WTC11 (cell line): ENCODE measurements around the gene FHAD1. TPM values are rescaled to one million over a fixed set of nuclear protein-coding genes. Genes with fewer than 3 reads are reported as not detected.
"Not testable (repeated sequence)": the region's sequence is repeated elsewhere in the genome, so short reads cannot be mapped to it uniquely, and the experiment has no call there.

Experiments
- ATAC-seq: fragments of 200-7000 bp; cut with Tn5 transposase; 2 replicates; pipeline ENCODE4 v1.10.0; 2021; ENCODE audit warnings: mild to moderate bottlenecking, moderate library complexity
- CTCF ChIA-PET: fragments of 300-600 bp; sonication (Branson Sonifier 250); formaldehyde crosslinking; loops from one replicate; lab custom pipeline; 2021; ENCODE audit warnings: antibody characterized with exemption; lab: Charles Lee
- POLR2A ChIA-PET: fragments of 350-600 bp; sonication (Branson Sonifier 250); formaldehyde crosslinking; loops from one replicate; lab custom pipeline; 2021; ENCODE audit warnings: antibody characterized with exemption; lab: Charles Lee
- DNase-seq: peaks from one replicate; pipeline ENCODE4 v3.0.0; 2021; ENCODE audit warnings: low spot score
- H3K27ac Mint-ChIP-seq: 2 replicates; pipeline ENCODE4 v1.8.0; 2021; ENCODE audit warnings: mixed read lengths
- H3K27me3 Mint-ChIP-seq: 2 replicates; pipeline ENCODE4 v1.8.0; 2021; ENCODE audit warnings: low read depth, mild to moderate bottlenecking, moderate library complexity, mixed read lengths
- H3K36me3 Mint-ChIP-seq: 2 replicates; pipeline ENCODE4 v1.8.0; 2021; ENCODE audit warnings: mixed read lengths
- H3K4me1 Mint-ChIP-seq: 2 replicates; pipeline ENCODE4 v1.8.0; 2022; ENCODE audit warnings: mixed read lengths
- H3K4me3 Mint-ChIP-seq: 2 replicates; pipeline ENCODE4 v1.8.0; 2021; ENCODE audit warnings: mild to moderate bottlenecking, moderate library complexity, mixed read lengths
- H3K9me3 Mint-ChIP-seq: 2 replicates; pipeline ENCODE4 v1.8.0; 2021; ENCODE audit warnings: mixed read lengths
- ATF1 ChIP-seq: sonication (generic); formaldehyde crosslinking; IDR thresholded peaks from 2 replicates; pipeline ENCODE4 v1.8.1; 2023; ENCODE audit warnings: mild to moderate bottlenecking, moderate library complexity, missing genetic modification reagents
- CTCF ChIP-seq: fragments of 200-600 bp; IDR thresholded peaks from 2 replicates; pipeline ENCODE4 v1.8.0; 2022; ENCODE audit warnings: antibody characterized with exemption
- E2F1 ChIP-seq: sonication (generic); formaldehyde crosslinking; IDR thresholded peaks from 2 replicates; pipeline ENCODE4 v1.8.0; 2022; ENCODE audit warnings: mild to moderate bottlenecking, missing genetic modification reagents
- ETV6 ChIP-seq: sonication (generic); formaldehyde crosslinking; IDR thresholded peaks from 2 replicates; pipeline ENCODE4 v1.8.1; 2022; ENCODE audit warnings: mild to moderate bottlenecking, missing genetic modification reagents
- GABPB1 ChIP-seq: sonication (generic); formaldehyde crosslinking; IDR thresholded peaks from 2 replicates; pipeline ENCODE4 v1.8.1; 2023; ENCODE audit warnings: mild to moderate bottlenecking, missing genetic modification reagents
- JUN ChIP-seq: sonication (generic); formaldehyde crosslinking; IDR thresholded peaks from 2 replicates; pipeline ENCODE4 v1.8.0; 2023; ENCODE audit warnings: mild to moderate bottlenecking, missing genetic modification reagents
- MYBL2 ChIP-seq: sonication (generic); formaldehyde crosslinking; IDR thresholded peaks from 2 replicates; pipeline ENCODE4 v1.8.1; 2023; ENCODE audit warnings: mild to moderate bottlenecking, moderate library complexity, missing genetic modification reagents
- NFE2L1 ChIP-seq: sonication (generic); formaldehyde crosslinking; IDR thresholded peaks from 2 replicates; pipeline ENCODE4 v1.8.1; 2023; ENCODE audit warnings: missing genetic modification reagents
- NR2C2 ChIP-seq: sonication (generic); formaldehyde crosslinking; IDR thresholded peaks from 2 replicates; pipeline ENCODE4 v1.8.0; 2022; ENCODE audit warnings: mild to moderate bottlenecking, missing genetic modification reagents
- TEAD4 ChIP-seq: sonication (generic); formaldehyde crosslinking; IDR thresholded peaks from 2 replicates; pipeline ENCODE4 v1.8.0; 2022; ENCODE audit warnings: mild to moderate bottlenecking, missing genetic modification reagents
- USF1 ChIP-seq: sonication (generic); formaldehyde crosslinking; IDR thresholded peaks from 2 replicates; pipeline ENCODE4 v1.8.0; 2022; ENCODE audit warnings: mild to moderate bottlenecking, missing genetic modification reagents
- ZBTB43 ChIP-seq: sonication (generic); formaldehyde crosslinking; IDR thresholded peaks from 2 replicates; pipeline ENCODE4 v1.8.1; 2023; ENCODE audit warnings: mild to moderate bottlenecking, missing genetic modification reagents
- ZNF138 ChIP-seq: sonication (generic); formaldehyde crosslinking; conservative IDR thresholded peaks from 2 replicates; pipeline ENCODE4 v1.8.1; 2022; ENCODE audit warnings: mild to moderate bottlenecking, moderate library complexity, missing genetic modification reagents
- ZNF232 ChIP-seq: sonication (generic); formaldehyde crosslinking; IDR thresholded peaks from 2 replicates; pipeline ENCODE4 v1.8.0; 2022; ENCODE audit warnings: mild to moderate bottlenecking, missing genetic modification reagents
- ZNF281 ChIP-seq: sonication (generic); formaldehyde crosslinking; IDR thresholded peaks from 2 replicates; pipeline ENCODE4 v1.8.0; 2023; ENCODE audit warnings: mild to moderate bottlenecking, missing genetic modification reagents
- ZNF512 ChIP-seq: sonication (generic); formaldehyde crosslinking; IDR thresholded peaks from 2 replicates; pipeline ENCODE4 v1.8.1; 2022; ENCODE audit warnings: missing genetic modification reagents, borderline replicate concordance
- total RNA-seq: library from RNA; stranded (reverse); gene quantifications from 3 replicates; pipeline ENCODE4 v1.2.3, GENCODE V29; 2021

The FHAD1 gene
- total RNA-seq, 1 experiment from 2014 or later = 3.0 TPM

- H3K27me3 Mint-ChIP-seq = peaks cover 12% of the 10 kb centered on the region
- H3K27ac Mint-ChIP-seq, CTCF ChIA-PET, H3K4me1 Mint-ChIP-seq, DNase-seq, ATAC-seq, POLR2A ChIA-PET, H3K4me3 Mint-ChIP-seq: not testable (repeated sequence)
- peaks cover 23% of the 10 kb centered on the region for H3K36me3 Mint-ChIP-seq
- peaks cover 20% of the 10 kb centered on the region for H3K9me3 Mint-ChIP-seq
Observed at GRCh38 chr1:15306352-15306751, 59.3 kb downstream of the FHAD1 start.

GRCh38 chr1:15308135-15308534 is 61.1 kb downstream of the FHAD1 start:
- peaks cover 23% of the 10 kb centered on the region for H3K36me3 Mint-ChIP-seq
- H3K9me3 Mint-ChIP-seq = peaks cover 24% of the 10 kb centered on the region
- no peaks in the 10 kb centered on the region for H3K4me1 Mint-ChIP-seq

GRCh38 chr1:15308621-15309027 is 61.6 kb downstream of the FHAD1 start:
- CTCF ChIA-PET = interaction anchor here (1.5 to 1.8 kb wide), 2 partner anchors 15 to 180 kb away, joined by 6 to 9 read pairs; no protein-coding TSS in a partner anchor
- H3K36me3 Mint-ChIP-seq = peaks cover 23% of the 10 kb centered on the region
- no peak for ATAC-seq
- TF ChIP-seq NR2C2 (no peak), ZNF138 (no peak), ZBTB43 (CRISPR knock-in tag) (no peak), ZNF512 (CRISPR knock-in tag) (no peak), CTCF (no peak), TEAD4 (CRISPR knock-in tag) (no peak), ZNF281 (CRISPR knock-in tag) (no peak), ETV6 (CRISPR knock-in tag) (no peak), NFE2L1 (CRISPR knock-in tag) (no peak), GABPB1 (CRISPR knock-in tag) (no peak), ATF1 (CRISPR knock-in tag) (no peak), E2F1 (CRISPR knock-in tag) (no peak), JUN (CRISPR knock-in tag) (no peak), ZNF232 (CRISPR knock-in tag) (no peak)
- TF ChIP-seq, all 79 proteins: peak for 0
- Mint-ChIP-seq H3K9me3 (peaks cover 24% of the 10 kb centered on the region), H3K27me3 (peaks cover 12% of the 10 kb centered on the region), H3K27ac (no peak overlapping the region), H3K4me3 (no peak overlapping the region), H3K4me1 (no peaks in the 10 kb centered on the region)
- DNase-seq = no peak
- POLR2A ChIA-PET = no interaction called here

More at GRCh38 chr1:15308135-15308534, 61.1 kb downstream of the FHAD1 start:
- Mint-ChIP-seq H3K27ac (no peak overlapping the region), H3K4me3 (no peak overlapping the region), H3K27me3 (peaks cover 12% of the 10 kb centered on the region)
- ATAC-seq (no peak), DNase-seq (no peak)
- TF ChIP-seq ZNF512 (CRISPR knock-in tag) (no peak), USF1 (CRISPR knock-in tag) (no peak), MYBL2 (CRISPR knock-in tag) (no peak)
- ChIA-PET CTCF (interaction anchor here (1.5 to 1.8 kb wide), 2 partner anchors 16 to 180 kb away, joined by 6 to 9 read pairs; no protein-coding TSS in a partner anchor), POLR2A (no interaction called here)
